DOHH2 (cell line): Measurements from ENCODE around the gene MLH3.

ENCODE experiments used
- CTCF ChIP-seq: fragments of 200-600 bp; sonication (generic); IDR thresholded peaks from one replicate; pipeline ENCODE4 v1.5.1; 2014; ENCODE audit warnings: antibody characterized with exemption, mild to moderate bottlenecking, low read depth, low read length; ENCODE audit not compliant: poor library complexity, severe bottlenecking
- EZH2phosphoT487 ChIP-seq: fragments of 200-600 bp; sonication (generic); IDR thresholded peaks from 2 replicates; pipeline ENCODE4 v1.6.1; 2017; ENCODE audit warnings: borderline replicate concordance, mild to moderate bottlenecking, antibody characterized with exemption, low read length, moderate library complexity, mixed read lengths

GRCh38 chr14:74964787-74965485 lies 86.3 kb downstream of the MLH3 start:
- no peak for TF ChIP-seq EZH2phosphoT487
- no peak for TF ChIP-seq CTCF
